Fibroblast of skin of left quadriceps (primary cell): ENCODE measurements around the gene DHCR7.

Experiments
- DNase-seq, 2 experiments: peaks; one replicate each; pipeline ENCODE4 v3.0.0-alpha.2; 2013; ENCODE audit warnings: low read depth in 2 of 2

DHCR7 gene

GRCh38 chr11:71456831-71457230 lies 8.6 kb upstream of the DHCR7 start:
- DNase-seq: no peak

DNA sequence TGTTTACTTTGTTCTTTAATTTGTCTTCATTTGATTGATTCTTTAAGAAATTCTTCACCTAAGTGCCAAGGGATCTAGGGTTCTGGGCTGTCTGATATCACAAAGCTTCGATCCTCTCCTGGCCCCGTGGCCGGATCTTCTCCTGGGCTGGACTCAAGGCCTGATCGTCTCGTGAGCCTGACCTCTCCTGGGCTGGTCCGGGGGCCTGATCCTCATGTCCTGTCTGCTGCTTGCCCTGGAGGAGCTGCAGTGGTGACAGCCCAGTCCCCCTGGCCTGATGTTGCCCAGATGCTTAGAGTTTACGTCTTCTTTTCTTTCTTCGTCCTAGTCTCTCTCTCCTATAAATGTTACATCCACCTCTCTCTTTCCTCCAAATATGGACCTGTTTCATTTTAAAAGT lies 8.1 kb upstream of the DHCR7 start:
- DNase-seq: no peak

DNA sequence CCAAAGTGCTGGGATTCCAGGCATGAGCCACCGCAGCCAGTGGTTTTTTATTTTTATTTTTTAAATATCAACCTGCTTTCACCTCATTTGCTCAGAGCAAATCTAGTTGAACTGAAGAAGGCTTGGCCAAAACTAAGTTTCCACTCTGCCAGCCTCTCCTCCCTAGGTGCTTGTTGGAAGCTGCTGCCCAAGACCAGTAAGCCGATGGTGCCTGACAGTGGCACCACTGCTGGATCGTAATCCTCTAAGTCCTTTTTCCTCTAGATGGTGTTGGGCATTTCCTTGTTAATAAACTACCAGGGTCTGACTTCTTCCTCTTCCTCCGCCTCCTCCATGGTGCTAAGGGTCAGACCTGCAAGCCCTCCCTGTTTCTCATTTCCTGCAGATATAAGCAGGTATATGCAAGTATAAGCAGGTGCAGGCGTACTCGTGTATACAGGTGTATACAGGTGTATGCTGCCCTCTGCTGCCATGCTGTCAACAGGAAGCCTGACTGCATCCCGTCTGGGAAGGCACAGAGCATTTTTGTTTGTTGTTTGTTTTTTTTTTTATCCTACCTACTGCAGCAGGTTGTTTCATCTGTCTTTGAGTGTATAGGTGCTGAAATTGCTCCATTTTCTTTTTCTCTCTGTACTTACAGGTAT lies 6.4 kb upstream of the DHCR7 start:
- no peak for DNase-seq

GRCh38 chr11:71453918-71454304 lies 5.7 kb upstream of the DHCR7 start:
- DNase-seq: no peak

- DNase-seq: peak; percentile 76 to 79
Observed at GRCh38 chr11:71453037-71453917, 5.1 kb upstream of the DHCR7 start, which contains the start of gene NADSYN1. NADSYN1 (plus strand) TSS chr11:71453203; CDS start chr11:71453297, 94 bp downstream.

DNA sequence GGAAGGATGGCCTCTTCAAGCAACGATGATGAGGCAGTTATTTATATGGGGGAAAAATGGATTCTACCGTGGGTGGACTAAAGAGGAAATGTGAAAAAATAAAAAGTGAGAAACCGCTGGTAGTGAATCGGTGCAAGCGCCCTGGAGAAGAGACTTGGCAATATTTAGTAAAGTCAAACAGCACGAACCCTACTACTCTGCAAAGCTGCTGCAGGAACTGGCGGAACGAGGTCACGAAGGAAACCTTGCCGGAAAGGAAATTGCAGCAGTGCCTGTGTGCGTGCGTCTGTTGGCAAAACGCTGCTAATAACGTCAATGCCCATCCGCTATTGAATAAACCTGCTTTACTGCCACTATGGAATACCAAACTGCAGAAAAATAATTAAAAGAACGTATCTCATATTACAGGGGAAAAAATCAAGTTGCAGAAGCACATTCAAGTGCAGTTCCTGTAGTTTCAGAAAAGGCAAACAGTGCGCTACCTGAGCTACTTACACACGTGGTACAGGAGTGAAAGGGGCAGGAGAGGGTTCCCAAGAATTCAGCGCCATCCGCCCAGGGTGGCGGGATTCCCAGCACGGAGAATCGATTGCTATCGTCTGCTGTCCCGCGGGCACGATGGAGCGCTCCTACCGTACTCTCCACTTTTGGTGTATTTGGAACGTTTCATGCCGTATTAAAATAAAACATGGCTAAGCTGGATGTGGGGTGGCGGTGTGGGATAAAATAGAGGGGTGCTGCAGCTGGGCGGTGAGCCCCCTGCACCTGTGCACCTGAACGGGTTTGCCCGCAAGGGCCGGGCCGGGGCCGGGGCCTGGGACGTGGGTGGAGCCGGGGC lies 4.2 kb upstream of the DHCR7 start:
- DNase-seq: no peak

GRCh38 chr11:71451596-71452198 lies 3.5 kb upstream of the DHCR7 start:
- no peak for DNase-seq

GRCh38 chr11:71450939-71451338 lies 2.7 kb upstream of the DHCR7 start:
- DNase-seq: no peak

DNA sequence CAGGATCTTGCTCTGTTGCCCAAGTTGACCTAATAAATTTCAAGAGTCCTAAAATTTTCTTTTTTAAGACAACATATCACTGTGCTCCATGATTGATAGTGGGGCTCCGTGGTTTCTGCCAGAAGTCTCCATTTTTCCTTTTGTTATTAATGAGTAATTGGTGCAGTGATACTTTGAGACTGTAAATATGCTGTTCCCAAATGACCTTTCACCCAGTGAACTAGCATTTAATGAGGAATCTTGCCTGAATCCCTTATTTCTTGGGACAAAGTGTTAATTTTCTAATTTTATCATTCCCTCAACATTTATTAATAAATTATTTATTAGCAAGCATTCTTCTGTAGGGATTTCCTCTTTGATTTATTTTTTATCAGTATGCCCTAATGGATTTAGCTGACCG lies 2.3 kb upstream of the DHCR7 start:
- no peak for DNase-seq

GRCh38 chr11:71449596-71449995 lies 1.4 kb upstream of the DHCR7 start:
- no peak for DNase-seq

- no peak for DNase-seq
Observed at GRCh38 chr11:71447791-71448256, 369 bp downstream of the DHCR7 start.

DNA sequence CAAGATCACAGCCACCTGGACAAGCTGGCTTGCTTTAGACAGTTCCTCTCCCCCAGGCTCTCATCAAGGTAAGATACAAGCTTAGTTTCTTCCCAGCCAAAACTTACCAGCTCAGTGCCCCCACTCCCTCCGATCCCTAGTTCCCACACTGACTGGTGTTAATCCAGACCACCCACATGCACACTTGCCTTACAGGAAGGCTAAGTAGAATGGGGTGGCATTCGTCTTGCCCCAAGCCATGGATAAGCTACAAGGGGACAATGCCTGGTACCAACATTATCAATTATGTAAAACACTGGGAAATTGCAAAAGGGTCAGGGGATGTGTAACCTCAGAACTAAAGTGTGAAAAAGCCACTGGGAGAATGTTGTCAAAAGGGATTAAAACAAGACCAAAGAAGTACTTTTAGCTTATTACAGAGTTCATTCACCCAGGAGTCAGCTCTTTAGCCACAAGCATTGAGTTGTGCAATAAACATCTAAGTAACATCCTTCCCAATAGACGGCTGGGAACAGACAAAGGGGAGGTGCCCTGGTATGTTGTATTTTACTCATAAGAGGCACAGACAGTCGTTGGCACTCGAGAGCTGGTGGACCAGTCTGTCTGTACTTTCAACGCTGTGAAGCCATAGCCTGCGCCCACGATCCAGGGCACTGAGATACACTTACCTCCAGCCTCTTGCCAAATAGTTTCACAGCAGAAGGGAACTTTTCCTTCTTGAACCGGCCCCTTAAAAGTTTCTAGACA lies 1.1 kb downstream of the DHCR7 start:
- no peak for DNase-seq

DNA sequence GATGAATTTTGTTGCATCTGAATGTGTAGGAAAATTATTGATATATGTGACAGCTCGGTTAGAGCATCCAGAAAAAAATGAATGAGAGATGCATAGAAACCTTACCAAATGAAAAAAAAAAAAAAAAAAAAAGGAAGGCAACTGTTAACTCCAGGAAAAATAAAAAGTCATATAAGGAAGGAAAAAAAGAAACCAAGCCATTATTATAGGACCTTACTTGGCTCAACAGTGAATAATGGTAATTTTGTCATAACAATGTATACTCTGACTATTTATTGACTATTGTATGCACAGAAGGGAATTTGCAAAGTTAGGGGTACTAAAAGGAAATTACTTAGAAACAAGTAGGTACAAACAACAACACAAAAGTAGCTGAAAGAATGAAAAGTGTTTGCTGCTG lies 2.0 kb downstream of the DHCR7 start:
- no peak for DNase-seq

GRCh38 chr11:71444811-71445210 lies 3.4 kb downstream of the DHCR7 start:
- no peak for DNase-seq

DNA sequence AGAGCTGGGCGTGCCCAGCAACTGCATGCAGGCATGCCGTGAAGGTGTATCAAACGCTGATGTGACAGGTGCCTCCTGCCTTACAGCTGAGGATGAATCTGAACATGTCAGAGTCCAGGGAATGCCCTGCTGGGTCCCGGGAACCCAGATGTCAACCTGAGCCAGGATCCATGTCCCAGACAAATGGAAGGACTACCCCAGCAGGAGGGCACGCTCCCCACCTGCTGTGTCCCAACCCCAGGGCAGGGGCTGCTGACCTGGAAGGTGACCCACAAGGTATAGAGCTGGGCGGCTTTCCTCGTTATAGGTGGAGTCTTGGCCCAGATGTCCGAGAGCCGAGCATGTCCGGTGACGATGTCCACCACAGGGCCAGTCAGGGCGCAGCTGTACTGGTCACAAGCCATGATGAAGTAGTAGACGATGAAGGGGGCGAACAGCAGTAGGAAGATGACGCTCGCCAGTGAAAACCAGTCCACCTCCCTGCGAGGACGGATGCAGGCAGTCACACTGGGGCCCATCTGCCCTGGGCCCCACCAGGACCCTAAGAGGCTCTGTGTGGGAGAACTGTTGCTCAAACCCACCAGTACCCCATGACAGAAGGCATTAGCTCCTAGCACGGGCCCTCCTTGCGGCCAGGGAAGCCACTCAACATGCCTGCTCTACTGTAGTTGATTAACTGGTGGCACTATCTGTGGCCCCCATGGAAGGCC lies 4.3 kb downstream of the DHCR7 start:
- no peak for DNase-seq

- DNase-seq: no peak
Observed at GRCh38 chr11:71442880-71443279, 5.3 kb downstream of the DHCR7 start.

GRCh38 chr11:71442123-71442522 lies 6.1 kb downstream of the DHCR7 start:
- no peak for DNase-seq

DNA sequence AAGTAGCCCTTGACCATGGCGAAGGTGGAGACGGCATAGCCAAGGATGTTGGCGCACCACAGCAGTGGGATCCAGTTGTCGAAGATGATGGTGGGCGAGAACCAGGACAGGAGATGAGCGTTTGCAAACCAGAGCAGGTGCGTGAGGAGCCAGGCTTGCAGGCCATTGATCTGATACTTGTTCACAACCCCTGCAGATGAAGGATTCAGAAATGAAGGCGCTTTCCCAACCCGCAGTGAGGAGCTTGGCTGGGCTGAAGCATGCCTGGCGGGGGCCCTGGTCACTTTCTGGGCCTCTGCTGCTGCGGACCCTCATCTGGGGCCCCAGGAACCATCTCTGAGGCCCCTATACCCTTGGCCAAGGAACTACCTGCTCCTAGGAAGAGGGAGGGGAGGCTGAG lies 6.9 kb downstream of the DHCR7 start:
- no peak for DNase-seq

DNA sequence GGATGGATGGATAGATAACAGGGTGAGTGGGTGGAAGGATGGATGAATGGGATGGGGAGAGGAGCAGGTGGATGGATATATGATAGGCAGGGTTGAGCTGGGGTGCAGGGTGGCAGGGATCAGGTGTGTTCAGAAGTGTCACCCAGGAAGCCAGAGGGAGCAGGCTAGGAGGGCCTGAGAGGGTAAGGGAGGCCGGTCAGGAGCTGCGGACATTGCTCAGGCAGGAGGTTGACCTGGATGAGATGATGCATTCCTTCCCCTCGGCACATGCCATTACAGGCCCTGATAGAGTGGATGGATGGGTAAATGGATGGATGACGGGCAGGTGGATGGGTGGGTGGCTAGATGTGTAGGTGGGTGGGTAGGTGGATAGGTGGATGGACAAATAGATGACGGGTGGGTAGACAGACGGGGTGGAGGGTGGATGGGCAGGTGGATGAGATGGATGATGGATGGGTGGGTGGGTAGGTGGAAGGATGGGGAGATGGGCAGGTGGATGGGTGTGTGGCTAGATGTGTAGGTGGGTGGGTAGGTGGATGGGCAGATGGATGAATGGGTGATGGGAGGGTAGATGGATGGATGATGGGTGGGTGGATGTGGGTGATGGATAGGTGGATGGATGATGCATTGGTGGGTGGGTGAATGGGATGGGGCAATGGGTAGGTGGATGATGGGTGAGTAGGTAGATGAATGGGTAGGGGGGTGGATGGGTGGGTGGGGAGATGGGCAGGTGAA lies 8.0 kb downstream of the DHCR7 start:
- DNase-seq: no peak

GRCh38 chr11:71438650-71439049 lies 9.5 kb downstream of the DHCR7 start:
- no peak for DNase-seq
